HG03159 (cell line): ENCODE measurements around the gene ETV6.

ENCODE experiments used
- ATAC-seq: cut with Tn5 transposase; IDR thresholded peaks from one replicate; pipeline ENCODE4 v1.9.1; 2021; ENCODE audit warnings: mild to moderate bottlenecking, moderate library complexity; ENCODE audit not compliant: unreplicated experiment

ETV6 gene

DNA sequence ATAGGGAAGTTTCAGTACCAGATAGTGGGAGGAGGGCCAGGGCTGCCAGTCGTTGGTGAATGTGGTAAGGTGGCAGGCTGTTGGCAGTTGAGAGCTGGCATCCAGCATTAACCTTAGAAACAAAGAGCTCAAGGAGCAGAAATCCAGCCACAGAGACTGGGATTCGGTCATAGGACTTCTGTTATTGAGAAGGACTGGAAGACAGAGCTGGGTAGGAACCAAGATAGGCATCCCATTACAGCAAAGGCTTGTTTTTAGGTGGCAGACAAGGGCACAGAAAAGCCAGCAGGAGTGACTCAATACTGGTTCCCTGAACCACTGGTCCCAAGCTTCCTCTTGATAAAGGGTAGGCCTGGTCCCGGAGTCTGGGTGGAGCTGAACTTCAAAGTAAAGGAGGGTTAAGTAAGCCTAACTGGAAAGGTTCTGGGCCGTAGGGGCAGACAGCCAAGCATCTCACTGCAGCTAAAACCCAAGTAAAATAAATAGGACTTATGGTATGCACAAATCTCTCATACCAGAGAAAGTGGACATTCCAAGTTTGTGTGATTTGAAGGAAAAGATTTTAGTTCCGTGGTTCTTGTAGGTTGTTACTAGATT is 147.9 kb downstream of the ETV6 start:
- ATAC-seq: no peak

GRCh38 chr12:11798006-11798708 is 148.7 kb downstream of the ETV6 start:
- no peak for ATAC-seq

- ATAC-seq: no peak
These were observed 149.5 kb downstream of the ETV6 start for GRCh38 chr12:11798856-11799501.

DNA sequence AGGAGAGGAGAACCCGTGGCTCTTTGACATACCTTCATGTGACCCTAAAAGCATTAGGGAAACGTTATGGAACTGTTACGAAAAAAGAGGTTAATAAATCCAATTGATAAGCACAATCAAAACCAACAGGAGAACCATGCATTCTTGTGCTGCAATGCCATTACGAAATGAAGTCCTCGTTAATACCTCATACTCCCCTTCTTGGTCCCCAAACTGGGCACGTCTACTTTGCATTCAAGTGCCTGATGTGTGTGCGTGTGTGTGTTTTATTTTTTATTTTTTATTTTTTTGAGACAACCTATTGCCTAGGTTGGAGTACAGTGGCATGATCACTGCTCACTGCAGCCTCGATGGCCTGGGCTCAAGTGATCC is 150.0 kb downstream of the ETV6 start:
- no peak for ATAC-seq

- ATAC-seq: no peak
These were observed 152.2 kb downstream of the ETV6 start for GRCh38 chr12:11801643-11802042.

DNA sequence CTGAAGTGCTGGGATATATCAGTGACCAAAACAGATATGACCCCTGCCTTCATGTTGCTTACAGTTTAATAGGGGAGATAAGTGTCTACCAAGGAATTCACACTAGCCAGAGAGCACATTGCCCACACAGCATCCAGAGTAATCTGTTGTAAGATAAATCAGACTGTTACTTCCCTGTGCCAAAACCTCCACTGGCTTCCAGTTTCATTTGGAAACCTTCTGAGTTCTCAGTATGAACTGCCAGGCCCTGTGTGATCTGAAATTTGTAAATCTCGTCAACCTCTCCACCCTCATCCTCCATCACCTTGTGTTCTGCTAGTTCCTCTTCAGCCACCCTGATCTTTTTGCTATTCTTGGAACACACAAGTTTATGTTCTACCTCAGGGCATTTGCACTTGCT is 154.7 kb downstream of the ETV6 start:
- ATAC-seq: no peak

GRCh38 chr12:11805043-11805442 is 155.6 kb downstream of the ETV6 start:
- no peak for ATAC-seq

- ATAC-seq: no peak
These were observed 156.2 kb downstream of the ETV6 start for GRCh38 chr12:11805680-11806079.

DNA sequence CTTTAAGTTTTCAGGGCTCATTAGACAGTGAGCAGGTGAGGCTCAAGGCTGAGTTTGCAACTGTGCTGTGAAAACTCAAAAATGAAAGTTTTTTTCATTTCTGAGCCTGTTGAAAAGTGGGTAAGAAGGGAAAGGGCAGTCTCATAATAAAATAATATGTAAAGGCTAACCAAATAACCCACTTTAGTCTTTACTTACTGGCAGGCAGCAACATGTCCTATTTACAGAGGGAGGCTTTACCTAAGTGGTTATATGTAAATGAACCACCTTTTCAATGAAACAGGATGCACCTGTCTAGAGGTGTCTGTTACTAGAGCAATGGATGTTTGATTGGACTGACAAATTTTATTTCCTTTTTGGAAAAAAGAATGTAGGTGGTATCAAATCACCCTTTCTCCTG is 158.0 kb downstream of the ETV6 start:
- no peak for ATAC-seq

DNA sequence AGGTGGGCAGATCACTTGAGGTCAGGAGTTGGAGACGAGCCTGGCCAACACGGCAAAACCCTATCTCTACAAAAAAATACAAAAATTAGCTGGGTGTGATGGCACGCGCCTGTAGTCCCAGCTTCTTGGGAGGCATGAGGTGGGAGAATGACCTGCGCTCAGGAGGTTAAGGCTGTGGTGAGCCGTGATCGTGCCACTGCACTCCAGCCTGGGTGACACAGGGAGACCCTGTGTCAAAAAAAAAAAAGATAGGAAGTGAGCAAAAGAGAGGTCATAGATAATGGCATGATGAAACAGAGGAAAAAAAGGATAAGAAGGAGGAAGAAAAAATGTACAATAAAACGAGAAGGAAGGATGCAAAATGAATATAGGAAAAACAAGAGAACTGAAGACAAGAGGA is 159.5 kb downstream of the ETV6 start:
- no peak for ATAC-seq

GRCh38 chr12:11810206-11810545 is 160.7 kb downstream of the ETV6 start:
- ATAC-seq: no peak

GRCh38 chr12:11811008-11811407 is 161.5 kb downstream of the ETV6 start:
- no peak for ATAC-seq

DNA sequence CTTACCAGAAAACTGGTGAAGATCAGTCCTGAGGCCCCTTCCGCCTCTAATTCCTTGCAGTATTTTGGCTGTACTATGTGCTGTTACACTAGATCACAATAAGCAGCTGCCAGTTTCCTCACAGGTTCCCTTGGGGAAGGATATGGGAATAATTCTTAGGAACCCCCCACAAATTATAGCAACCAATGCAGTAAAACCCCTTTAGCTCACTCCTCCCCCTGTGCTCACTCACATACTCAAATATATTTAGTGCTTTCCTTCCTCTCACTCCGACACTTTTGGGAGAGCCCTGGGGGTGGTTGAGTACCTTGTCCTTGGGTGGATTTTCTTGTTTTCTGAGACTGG is 162.7 kb downstream of the ETV6 start:
- peak; percentile 7 for ATAC-seq

GRCh38 chr12:11812586-11813437 is 163.3 kb downstream of the ETV6 start:
- ATAC-seq: peak; percentile 77

DNA sequence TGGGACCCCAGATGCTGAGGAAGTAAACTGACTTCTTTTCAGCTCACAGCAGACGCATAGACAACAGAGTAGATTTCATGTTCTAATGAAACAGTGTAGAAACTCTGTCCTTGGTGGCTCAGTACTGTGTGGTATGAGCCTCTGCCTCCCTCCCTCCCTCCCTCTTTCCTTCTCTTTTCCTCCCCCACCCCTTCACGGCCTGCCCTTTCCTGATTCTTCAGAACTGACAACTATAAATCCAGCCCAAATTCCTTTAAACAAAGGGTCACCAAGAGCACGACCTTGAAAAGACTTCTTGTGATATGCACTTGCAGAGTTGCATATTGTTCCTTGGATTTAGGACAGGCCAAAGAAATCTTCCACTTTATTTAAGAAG is 164.0 kb downstream of the ETV6 start:
- ATAC-seq: no peak

DNA sequence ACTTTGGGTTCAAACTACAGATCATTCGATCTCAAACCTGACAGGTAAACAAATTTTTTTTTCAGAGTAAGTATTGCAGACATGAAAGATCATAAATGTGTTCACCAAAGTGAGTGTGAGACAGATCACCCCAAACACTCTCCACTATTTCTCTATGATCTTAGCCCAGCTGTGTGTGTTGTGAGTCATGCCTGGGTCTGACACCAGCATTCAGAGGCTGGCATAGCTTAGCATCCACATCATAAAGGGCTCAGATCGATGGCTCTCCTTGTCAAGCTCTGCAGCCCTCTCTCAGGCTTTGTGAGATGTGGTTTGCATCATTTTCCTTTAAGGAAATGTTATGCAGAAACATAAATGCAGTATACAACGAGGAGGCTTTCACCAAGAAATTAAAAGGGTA is 164.9 kb downstream of the ETV6 start:
- ATAC-seq: no peak

DNA sequence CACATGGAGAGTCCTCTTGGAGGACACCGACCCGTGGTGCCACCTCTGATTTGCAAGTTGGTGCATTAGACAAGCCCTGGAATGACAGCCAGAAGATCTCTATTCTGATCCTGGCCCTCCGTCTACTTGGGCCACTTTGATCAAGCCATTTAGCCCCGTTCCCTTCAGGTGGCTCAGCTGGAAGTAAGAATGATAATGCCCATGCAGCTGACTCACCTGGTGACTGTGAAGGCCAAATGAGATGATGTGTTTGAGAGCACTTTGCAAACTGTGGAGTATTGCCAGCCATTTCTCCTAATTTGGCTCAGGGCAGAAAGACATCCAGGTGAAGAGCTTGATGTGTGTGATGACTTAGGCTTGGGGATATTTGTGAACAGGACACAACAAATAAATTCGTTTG is 165.9 kb downstream of the ETV6 start:
- no peak for ATAC-seq

DNA sequence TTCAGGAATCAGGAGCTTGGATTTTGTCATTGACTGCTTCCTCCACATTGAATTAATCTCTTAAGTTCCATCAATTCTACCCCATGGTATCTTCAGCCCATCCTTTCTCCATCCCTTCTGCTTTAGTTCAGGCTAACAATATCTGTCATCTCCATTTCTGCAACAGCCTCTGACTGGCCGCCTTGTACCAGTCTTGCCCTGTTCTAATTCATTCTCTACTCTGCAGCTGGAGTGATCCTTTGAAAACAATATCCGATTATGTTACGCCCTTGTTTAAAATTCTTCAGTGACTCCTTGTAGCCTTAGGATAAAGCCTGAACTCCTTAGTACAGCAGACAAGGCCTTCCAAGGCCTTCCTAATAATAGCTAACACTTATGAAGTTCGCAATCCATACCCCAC is 170.2 kb downstream of the ETV6 start:
- ATAC-seq: no peak

GRCh38 chr12:11820476-11820875 is 171.0 kb downstream of the ETV6 start:
- no peak for ATAC-seq

- ATAC-seq: no peak
These were observed 172.1 kb downstream of the ETV6 start for GRCh38 chr12:11821386-11822080.
